PC-9 (cell line): ENCODE data around the gene PGAP6.

Experiments
- EZH2 ChIP-seq: fragments of 200-600 bp; sonication (generic); IDR thresholded peaks from 2 replicates; pipeline ENCODE4 v1.8.0; 2017; ENCODE audit warnings: antibody characterized with exemption, low read depth
- TF ChIP-seq, protein P1 (sequence below): fragments of 200-600 bp; sonication (generic); conservative IDR thresholded peaks from 2 replicates; pipeline ENCODE4 v1.6.1; 2017; ENCODE audit warnings: mixed run types, antibody characterized with exemption, mild to moderate bottlenecking, moderate library complexity

DNA sequence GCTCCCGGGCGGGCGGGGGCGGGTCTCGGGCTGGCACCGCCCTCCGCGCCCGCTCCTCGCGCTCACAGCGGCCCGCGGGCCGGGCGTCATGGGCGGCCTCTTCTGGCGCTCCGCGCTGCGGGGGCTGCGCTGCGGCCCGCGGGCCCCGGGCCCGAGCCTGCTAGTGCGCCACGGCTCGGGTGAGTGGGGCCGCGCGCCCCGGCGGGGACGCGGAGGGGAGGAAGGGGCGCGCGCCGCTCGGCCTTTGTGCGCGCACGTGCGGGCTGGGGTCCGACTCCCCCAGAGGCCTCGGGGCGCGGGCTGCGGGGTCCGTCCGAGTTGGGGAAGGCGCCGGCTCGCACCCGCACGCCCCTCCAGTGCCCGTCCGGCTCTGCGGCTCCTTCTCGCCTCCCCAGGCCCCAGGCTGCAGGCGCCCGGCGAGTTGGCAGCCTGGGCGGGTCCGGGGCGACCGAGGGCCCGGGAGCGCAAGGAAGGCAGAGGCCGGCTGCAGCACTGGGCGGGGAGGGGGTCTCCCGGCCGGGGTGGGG is 15.4 kb upstream of the PGAP6 start, which contains the start of gene NME4:
- TF ChIP-seq, protein P1, sequence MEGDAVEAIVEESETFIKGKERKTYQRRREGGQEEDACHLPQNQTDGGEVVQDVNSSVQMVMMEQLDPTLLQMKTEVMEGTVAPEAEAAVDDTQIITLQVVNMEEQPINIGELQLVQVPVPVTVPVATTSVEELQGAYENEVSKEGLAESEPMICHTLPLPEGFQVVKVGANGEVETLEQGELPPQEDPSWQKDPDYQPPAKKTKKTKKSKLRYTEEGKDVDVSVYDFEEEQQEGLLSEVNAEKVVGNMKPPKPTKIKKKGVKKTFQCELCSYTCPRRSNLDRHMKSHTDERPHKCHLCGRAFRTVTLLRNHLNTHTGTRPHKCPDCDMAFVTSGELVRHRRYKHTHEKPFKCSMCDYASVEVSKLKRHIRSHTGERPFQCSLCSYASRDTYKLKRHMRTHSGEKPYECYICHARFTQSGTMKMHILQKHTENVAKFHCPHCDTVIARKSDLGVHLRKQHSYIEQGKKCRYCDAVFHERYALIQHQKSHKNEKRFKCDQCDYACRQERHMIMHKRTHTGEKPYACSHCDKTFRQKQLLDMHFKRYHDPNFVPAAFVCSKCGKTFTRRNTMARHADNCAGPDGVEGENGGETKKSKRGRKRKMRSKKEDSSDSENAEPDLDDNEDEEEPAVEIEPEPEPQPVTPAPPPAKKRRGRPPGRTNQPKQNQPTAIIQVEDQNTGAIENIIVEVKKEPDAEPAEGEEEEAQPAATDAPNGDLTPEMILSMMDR: no peak
- no peak for TF ChIP-seq EZH2
